Ramos (cell line): Measurements from ENCODE around the gene PLXDC2.
"Not testable (repeated sequence)": the region's sequence is repeated elsewhere in the genome, so short reads cannot be mapped to it uniquely, and the experiment has no call there.

Experiments
- in situ Hi-C: fragments of 300-500 bp; cut with MboI; formaldehyde crosslinking; loops from one replicate; pipeline ENCODE4 v1.14.3; 2022; ENCODE audit warnings: low sequenced_read_pairs; ENCODE audit not compliant: unreplicated experiment

The PLXDC2 gene

DNA sequence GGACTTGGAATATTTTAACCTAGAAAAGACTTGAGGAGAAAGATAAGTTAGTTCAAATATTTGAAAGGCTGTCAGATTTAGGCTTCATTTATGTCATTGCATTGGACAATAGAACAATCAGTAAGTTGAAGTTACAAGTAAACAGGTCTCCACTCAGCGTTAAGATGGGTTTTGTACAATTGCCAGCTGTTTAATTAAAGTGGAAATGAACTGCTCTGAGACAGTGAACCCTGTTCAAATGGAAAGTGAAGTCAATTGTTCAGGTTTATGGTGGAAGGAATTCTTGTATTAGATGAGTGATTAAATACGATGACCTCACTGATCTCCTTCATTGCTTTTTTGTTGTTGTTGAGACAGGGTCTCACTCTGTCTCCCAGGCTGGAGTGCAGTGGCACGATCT, 151.7 kb downstream of the PLXDC2 start:
- in situ Hi-C loops, result no loop called here

GRCh38 chr10:19968745-19969144, 152.5 kb downstream of the PLXDC2 start:
- in situ Hi-C loops, result no loop called here

GRCh38 chr10:19970256-19970655, 154.0 kb downstream of the PLXDC2 start:
- in situ Hi-C loops, result no loop called here

DNA sequence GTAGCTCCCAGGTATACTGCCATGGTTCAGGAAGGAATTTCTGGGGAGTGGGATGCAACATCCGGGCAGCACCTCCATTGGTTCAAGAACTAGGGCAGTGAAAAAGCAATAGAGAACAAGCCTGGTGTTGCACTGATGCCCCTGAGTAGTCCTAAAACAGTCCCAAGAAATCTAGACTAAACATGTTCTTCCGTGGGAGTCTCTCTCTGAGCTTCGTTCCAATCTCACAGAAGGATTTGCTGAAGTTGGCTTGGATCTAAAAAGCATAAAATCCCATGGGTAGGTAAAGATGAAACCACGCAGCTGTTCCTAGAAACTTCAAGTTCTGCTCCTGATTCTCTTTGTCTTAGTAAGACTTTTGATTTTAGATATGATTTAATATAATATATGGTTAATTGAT, 154.5 kb downstream of the PLXDC2 start:
- in situ Hi-C loops, result no loop called here

DNA sequence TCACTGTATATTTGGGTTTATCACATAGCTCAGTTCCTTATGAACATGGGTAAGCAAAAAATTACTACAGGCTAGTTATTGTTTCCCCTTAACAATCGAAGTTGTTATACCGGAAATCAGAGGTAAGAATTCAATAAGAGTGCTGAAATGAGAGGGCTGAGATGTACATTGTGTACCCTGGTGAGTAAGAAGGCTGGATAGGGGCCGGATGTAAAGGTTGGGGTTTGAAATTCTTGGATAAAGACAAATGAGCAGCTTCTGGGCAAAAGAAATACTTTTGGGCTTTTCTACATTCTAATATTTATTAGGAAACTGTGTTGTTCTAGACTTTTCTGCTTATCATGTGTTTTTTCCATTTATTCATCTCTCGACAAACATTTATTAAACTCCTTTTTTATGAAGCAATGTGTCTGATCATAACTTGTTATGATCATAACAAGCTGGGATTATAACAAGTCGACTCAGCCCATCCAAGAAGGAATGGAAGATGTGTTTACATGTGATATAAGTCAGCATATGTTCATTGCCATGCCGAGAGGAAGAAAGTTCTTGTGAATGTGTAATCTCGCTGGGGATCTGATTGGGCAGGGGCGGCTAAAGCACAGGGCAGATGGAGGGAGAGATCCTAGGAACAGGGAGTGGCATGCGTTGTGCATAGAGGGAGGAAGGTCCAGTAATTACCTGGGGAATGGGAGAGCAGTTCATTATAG, 155.3 kb downstream of the PLXDC2 start:
- in situ Hi-C loops, result no loop called here

DNA sequence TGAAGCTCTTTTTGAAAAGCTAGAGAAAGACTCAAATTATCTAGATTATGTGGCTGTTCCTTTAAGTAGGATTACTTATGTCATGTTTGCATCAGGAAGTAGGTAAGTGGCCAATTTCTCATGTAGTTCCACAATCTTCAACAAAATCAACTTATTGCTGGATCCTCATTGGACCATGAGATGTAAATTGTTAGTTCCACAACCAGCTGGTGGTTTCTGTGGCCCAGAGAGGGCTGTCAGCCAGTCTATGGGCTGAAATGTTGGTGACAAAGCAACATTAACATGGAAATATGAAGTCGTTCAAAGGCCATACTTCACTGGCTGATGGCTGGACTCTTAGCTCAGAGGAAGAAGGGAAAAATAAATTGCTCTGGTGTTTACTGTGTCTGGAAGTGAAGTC, 157.9 kb downstream of the PLXDC2 start:
- in situ Hi-C loops, result no loop called here

DNA sequence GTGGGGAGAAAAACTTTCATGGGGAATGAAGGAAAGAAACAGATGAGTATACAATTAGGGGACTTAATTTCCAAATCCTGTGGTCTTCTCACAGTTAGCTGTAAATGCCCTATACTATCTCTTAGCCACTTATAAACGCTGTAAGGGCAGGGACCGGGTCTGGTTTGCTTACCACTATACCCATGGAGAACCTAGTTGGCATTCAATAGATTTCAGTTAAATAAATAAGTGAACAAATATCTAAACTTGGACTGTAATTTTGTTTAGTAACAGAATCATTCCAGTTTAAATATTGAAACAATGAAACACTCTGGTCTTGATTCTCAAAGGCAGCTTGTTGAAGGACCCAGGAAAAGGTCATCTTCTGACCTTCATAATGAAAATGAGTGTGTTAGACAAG, 158.3 kb downstream of the PLXDC2 start:
- in situ Hi-C loops, result no loop called here

GRCh38 chr10:19977097-19977521, 160.9 kb downstream of the PLXDC2 start:
- in situ Hi-C loops, result no loop called here

DNA sequence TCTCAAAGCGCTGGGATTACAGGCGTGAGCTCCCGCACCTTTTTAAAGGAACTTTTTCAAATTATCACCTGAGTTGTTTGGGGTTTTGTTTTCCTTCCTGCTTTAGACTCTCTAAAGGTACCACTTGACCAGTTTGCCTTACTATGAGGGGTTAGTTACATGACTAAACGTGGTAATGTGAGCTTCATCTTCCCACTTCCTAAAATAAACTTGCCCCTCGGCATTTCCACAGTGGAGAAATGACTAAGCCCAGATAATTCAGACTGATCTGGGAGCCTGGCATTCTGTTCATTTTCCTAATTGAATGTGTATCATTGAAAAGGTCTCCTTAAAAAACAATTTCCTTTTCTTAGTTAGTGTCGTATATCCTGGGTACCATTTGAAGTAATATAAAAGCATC, 163.4 kb downstream of the PLXDC2 start:
- in situ Hi-C loops, result no loop called here

DNA sequence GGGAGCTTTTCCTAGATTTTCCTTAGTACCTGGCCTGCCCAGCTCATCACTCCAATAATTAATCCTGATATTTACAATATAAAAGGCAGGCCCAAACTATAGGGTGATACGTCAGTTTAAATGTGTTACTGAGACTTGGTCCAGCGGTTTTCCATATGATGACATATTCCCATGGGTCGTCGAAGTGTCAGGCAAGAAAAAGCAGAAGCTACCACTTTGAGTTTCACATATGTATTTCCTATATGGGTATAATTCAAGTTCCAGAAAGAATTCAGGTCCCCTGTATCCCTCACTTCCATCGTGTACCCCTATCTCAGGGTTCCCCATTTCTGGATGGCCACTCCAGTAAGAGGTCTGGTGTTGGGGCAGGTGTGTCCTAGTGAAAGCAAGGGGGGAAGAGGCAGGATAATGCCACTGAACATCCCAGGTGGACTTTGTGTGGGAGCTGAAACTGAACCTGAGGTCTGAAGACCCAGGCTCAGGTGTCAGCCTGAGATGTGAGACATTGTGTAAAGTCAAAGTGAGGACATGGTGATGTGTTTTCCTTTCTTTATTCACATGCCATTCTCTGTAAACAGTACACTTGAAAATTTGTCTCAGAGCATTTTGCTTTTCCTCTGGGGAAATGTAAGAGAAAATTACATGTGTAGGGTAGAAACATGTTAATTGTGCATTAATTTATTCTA, 167.8 kb downstream of the PLXDC2 start:
- in situ Hi-C loops, result no loop called here

- in situ Hi-C loops, result no loop called here
These were observed 169.5 kb downstream of the PLXDC2 start for GRCh38 chr10:19985745-19986144.

DNA sequence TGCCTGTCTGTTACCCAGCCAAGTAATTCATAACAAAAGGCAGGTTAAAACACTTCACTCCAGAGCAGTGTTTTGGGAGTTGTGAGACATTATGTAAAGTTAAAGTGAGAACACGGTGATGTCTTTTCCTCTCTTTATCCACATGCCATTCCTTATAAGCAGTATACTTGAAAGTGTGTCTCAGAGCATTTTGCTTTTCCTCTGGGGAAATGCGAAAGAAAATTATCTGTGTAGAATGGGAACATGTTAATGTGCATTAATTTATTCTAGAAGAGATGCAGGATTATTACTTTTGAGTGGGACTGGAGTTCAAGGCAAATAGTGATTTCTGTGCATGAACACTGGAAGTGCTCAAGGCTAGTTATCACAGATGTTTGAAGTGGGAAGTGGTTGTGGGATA, 170.4 kb downstream of the PLXDC2 start:
- in situ Hi-C loops, result no loop called here

- in situ Hi-C loops, result no loop called here
These were observed 171.7 kb downstream of the PLXDC2 start for GRCh38 chr10:19987931-19988330.

DNA sequence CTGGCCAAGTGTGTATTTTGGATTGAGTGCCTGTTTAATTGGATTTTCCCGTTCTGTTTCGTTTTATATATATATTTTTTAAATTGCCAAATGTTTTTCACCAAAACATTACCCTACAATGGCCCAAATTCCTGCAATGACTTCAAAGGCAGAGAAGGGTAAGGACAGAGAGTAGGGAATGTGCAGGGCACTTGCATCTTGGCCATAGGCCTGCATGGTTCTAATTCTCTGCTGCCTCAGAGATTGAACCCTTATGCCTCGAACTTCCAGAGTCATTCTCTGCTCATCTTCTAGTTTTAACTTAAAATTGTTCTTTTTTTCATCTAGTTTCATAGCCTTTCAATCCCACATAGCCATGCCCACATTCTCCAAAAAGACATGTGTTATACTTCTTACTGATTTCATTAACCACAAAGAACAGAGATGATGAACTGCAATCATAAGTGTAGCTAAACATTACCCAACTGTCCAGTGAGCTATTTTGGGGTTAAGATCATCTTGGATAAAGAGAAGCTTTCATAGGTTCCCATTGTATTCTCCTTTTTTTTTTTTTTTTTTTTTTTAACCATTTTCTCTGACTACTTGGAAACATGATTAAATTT, 177.6 kb downstream of the PLXDC2 start:
- in situ Hi-C loops, result no loop called here

GRCh38 chr10:19998482-19998881, 182.2 kb downstream of the PLXDC2 start:
- in situ Hi-C loops, result no loop called here

DNA sequence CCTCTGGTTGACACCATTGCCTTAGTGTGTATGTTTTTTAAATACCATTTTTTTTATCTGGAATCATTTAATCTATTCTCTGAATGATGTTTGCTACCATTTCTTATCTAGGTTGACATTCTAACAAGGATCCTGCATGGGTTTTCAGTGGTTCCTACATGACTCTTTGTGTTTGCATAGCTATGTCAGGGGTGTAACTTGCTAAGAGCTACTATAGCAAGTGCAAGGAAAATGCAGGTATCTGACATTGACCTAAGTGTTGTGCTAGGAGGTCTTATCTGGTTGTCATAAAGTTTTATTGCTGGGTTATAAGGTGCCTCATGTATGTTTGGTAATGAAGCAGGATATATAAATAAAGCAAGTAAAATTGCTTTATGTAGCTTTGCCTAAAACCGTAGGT, 183.2 kb downstream of the PLXDC2 start:
- in situ Hi-C loops, result no loop called here

DNA sequence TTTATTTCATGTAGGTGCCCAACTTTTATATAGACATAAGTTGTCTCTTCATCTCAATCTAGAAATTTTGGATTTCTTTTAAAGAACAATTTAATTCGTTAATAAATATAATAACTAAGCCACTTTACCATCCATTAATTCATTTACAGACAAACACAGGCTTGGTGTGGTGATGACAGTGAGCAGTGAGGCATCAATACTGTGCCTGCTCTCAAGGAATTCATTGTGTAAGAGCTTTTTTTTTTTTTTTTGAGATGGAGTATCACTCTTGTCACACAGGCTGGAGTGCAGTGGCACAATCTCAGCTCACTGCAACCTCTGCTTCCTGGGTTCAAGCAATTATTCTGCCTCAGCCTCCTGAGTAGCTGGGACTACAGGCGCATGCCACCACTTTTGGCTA, 185.8 kb downstream of the PLXDC2 start:
- in situ Hi-C loops, result not testable (repeated sequence)

DNA sequence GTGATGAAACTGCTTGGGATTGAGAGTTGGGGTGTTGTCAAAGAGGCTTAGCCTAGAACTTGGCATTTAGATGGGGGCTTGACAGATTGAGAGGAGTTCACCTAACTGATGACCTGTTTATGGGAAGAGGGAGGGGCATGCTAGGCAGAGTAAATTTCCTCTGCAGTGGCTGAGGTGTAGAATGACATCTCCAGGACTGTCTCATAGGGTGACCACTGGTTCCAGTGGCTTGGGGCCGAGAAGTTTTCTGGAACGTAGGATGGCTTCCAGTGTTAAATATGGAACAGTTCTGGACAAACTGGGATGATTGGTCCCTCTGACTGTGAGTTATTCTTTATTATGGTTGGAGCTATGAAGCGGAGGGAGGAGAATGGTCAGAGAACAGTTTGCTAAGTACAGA, 186.4 kb downstream of the PLXDC2 start:
- in situ Hi-C loops, result no loop called here

DNA sequence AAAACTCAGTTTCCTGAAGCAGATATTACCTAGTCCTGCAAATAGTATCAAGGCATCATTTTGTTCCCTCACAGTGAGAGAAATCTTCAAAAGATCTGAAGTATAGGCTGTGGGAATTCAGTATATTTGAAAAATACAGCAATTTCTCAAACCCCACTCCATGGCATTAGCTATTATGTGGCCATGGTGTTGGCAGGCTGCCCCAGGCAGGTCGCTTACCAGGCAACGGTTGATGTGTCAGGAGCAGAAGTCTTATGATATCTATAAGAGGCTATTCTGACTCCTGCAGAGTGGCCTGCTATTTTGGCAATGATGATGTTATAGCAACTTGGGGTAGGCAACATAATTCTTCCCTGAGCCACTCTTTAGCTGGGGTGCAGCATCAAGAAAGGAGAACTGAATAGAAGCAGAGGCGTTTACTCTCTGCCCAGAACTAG, 187.9 kb downstream of the PLXDC2 start:
- in situ Hi-C loops, result no loop called here

DNA sequence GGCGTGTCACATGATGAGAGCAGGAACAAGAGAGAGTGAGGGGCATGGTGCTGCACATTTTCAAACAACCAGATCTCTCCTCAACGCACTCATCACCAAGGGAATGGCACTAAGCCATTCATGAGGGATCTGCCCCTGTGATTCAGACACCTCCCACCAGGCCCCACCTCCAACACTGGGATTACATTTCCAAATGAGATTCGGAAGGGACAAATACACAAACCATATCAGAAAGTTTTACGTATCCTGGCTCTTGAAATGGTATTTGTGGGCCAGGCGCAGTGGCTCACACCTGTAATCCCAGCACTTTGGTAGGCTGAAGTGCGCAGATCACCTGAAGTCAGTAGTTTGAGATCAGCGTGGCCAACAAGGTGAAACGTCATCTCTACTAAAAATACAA, 189.4 kb downstream of the PLXDC2 start:
- in situ Hi-C loops, result no loop called here

- in situ Hi-C loops, result no loop called here
These were observed 190.1 kb downstream of the PLXDC2 start for GRCh38 chr10:20006169-20006870.
